Lower leg skin (tissue), 3 donors: ENCODE results near the gene ARIH2.

Source experiments
- POLR2A ChIP-seq, 2 donors: fragments of 450-650 bp; IDR thresholded peaks; one replicate each; pipeline ENCODE4 v1.6.1; 2016 to 2017; ENCODE audit warnings: antibody characterized with exemption in 2 of 2, mild to moderate bottlenecking in 1 of 2, moderate library complexity in 1 of 2
- TF ChIP-seq, protein P1 (sequence below), 3 donors: fragments of 450-650 bp; IDR thresholded peaks; one replicate each; pipeline ENCODE4 v1.5.1; 2016; ENCODE audit warnings: antibody characterized with exemption in 3 of 3, mild to moderate bottlenecking in 3 of 3, moderate library complexity in 2 of 3

DNA sequence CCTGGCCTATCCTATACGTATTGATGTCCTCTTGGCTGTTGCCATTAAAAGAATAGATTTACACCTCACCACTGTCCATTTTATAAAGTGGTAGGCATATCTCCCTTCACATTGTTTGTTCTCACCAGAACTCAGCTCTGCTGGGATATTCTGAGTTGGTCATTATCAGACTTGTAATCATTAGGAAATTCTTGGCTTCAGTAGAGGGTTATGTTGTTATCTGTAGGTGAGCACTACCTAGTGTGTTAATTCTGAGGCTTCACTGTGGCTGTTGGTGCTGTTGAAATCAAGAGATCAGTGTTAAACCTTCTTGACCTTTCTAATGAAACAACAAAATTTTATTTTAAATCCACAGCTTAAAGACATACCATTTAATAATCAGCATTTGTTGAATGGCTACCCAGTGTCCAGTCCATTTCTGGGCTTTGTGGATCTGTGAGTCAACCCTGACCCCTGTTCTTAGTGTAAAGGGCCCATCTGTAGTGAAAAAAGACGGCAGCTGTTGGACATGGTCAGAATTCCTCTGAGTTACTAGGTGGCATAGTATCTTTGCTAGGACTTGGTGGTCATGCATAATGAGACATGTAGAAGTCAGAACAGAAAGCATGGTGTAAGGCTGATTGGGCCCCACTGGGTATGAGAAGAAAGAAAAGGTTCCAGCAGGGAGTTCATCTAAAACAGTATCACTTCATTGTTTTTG, 38.5 kb downstream of the ARIH2 start:
- TF ChIP-seq, protein P1, sequence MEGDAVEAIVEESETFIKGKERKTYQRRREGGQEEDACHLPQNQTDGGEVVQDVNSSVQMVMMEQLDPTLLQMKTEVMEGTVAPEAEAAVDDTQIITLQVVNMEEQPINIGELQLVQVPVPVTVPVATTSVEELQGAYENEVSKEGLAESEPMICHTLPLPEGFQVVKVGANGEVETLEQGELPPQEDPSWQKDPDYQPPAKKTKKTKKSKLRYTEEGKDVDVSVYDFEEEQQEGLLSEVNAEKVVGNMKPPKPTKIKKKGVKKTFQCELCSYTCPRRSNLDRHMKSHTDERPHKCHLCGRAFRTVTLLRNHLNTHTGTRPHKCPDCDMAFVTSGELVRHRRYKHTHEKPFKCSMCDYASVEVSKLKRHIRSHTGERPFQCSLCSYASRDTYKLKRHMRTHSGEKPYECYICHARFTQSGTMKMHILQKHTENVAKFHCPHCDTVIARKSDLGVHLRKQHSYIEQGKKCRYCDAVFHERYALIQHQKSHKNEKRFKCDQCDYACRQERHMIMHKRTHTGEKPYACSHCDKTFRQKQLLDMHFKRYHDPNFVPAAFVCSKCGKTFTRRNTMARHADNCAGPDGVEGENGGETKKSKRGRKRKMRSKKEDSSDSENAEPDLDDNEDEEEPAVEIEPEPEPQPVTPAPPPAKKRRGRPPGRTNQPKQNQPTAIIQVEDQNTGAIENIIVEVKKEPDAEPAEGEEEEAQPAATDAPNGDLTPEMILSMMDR (IDR thresholded peaks at IDR 0.05): no peak
- no peak for TF ChIP-seq POLR2A (IDR thresholded peaks at IDR 0.05)
